ENCODE results near the gene ANKRD13D.

The ANKRD13D gene

GRCh38 chr11:67261640-67261945 lies 27.5 kb upstream of the ANKRD13D start:
- no peak for DNase-seq

- no peak for DNase-seq
Measured at GRCh38 chr11:67261946-67262681, 27.0 kb upstream of the ANKRD13D start.

GRCh38 chr11:67262731-67263675 lies 26.1 kb upstream of the ANKRD13D start:
- DNase-seq: peak; percentile 63

- DNase-seq: no peak
Measured at GRCh38 chr11:67264260-67264659, 24.8 kb upstream of the ANKRD13D start.

GRCh38 chr11:67264877-67265632 lies 24.0 kb upstream of the ANKRD13D start:
- no peak for DNase-seq

- peak; percentile 78 for DNase-seq
Measured at GRCh38 chr11:67265633-67266448, 23.3 kb upstream of the ANKRD13D start.

GRCh38 chr11:67266449-67267187 lies 22.5 kb upstream of the ANKRD13D start, which contains the start of gene GRK2:
Gene GRK2, plus strand, starts transcription at chr11:67266473. Its CDS starts 227 bp downstream, at chr11:67266700.
- peak; percentile 39 for DNase-seq

GRCh38 chr11:67267188-67268080 lies 21.7 kb upstream of the ANKRD13D start:
- peak; percentile 43 for DNase-seq

- DNase-seq: no peak
Measured at GRCh38 chr11:67268081-67268961, 20.8 kb upstream of the ANKRD13D start.

- no peak for DNase-seq
Measured at GRCh38 chr11:67268962-67269268, 20.2 kb upstream of the ANKRD13D start.

- no peak for DNase-seq
Measured at GRCh38 chr11:67269401-67270255, 19.5 kb upstream of the ANKRD13D start.

- peak; percentile 61 for DNase-seq
Measured at GRCh38 chr11:67270256-67271204, 18.6 kb upstream of the ANKRD13D start.

GRCh38 chr11:67271205-67271540 lies 17.9 kb upstream of the ANKRD13D start:
- DNase-seq: no peak

- DNase-seq: no peak
Measured at GRCh38 chr11:67271541-67272284, 17.4 kb upstream of the ANKRD13D start.

- no peak for DNase-seq
Measured at GRCh38 chr11:67272327-67273259, 16.5 kb upstream of the ANKRD13D start.
